Liver (tissue), 3 donors: ENCODE measurements around the gene NLRP11.

ENCODE experiments used
- FOXA1 ChIP-seq: IDR thresholded peaks from 2 replicates; pipeline ENCODE4 v1.6.1; 2016; ENCODE audit warnings: antibody characterized with exemption
- GABPA ChIP-seq, 2 donors: IDR thresholded peaks in 1 of 2; conservative IDR thresholded peaks in 1 of 2; 2 replicates each; pipeline ENCODE4 v1.6.1; 2016; ENCODE audit warnings: antibody characterized with exemption in 2 of 2, mild to moderate bottlenecking in 1 of 2, moderate library complexity in 1 of 2
- HNF4G ChIP-seq: IDR thresholded peaks from 2 replicates; pipeline ENCODE4 v1.6.1; 2016; ENCODE audit warnings: antibody characterized with exemption
- JUND ChIP-seq, 2 donors: IDR thresholded peaks; 2 replicates each; pipeline ENCODE4 v1.6.1; 2016; ENCODE audit warnings: antibody characterized with exemption in 2 of 2
- NR2F2 ChIP-seq: IDR thresholded peaks from 2 replicates; pipeline ENCODE4 v1.6.1; 2016; ENCODE audit warnings: antibody characterized with exemption
- RAD21 ChIP-seq, 2 donors: IDR thresholded peaks; 2 replicates each; pipeline ENCODE4 v1.6.1; 2016; ENCODE audit warnings: antibody characterized with exemption in 2 of 2, mild to moderate bottlenecking in 2 of 2
- REST ChIP-seq: IDR thresholded peaks from 2 replicates; pipeline ENCODE4 v1.6.1; 2016; ENCODE audit warnings: antibody characterized with exemption, mild to moderate bottlenecking
- SP1 ChIP-seq: IDR thresholded peaks from 2 replicates; pipeline ENCODE4 v1.6.1; 2018; ENCODE audit warnings: antibody characterized with exemption, mild to moderate bottlenecking
- TAF1 ChIP-seq: conservative IDR thresholded peaks from 2 replicates; pipeline ENCODE4 v1.6.1; 2016; ENCODE audit warnings: antibody characterized with exemption, mild to moderate bottlenecking
- YY1 ChIP-seq: IDR thresholded peaks from 2 replicates; pipeline ENCODE4 v1.6.1; 2016; ENCODE audit warnings: antibody characterized with exemption, mild to moderate bottlenecking
- TF ChIP-seq, protein P1 (sequence below): fragments of 150-350 bp; IDR thresholded peaks from 2 replicates; pipeline ENCODE4 v1.5.1; 2017; ENCODE audit warnings: improper control_type of control experiment, low read depth, low read length; ENCODE audit not compliant: missing input control
- TF ChIP-seq, protein P2 (sequence below): IDR thresholded peaks from 2 replicates; pipeline ENCODE4 v1.6.1; 2016; ENCODE audit warnings: antibody characterized with exemption
- TF ChIP-seq, protein P3 (sequence below): IDR thresholded peaks from 2 replicates; pipeline ENCODE4 v1.6.1; 2016; ENCODE audit warnings: antibody characterized with exemption
- TF ChIP-seq, protein P4 (sequence below): IDR thresholded peaks from 2 replicates; pipeline ENCODE4 v1.6.1; 2016; ENCODE audit warnings: antibody characterized with exemption
- donor health status: healthy.
- donor health status: healthy.

DNA sequence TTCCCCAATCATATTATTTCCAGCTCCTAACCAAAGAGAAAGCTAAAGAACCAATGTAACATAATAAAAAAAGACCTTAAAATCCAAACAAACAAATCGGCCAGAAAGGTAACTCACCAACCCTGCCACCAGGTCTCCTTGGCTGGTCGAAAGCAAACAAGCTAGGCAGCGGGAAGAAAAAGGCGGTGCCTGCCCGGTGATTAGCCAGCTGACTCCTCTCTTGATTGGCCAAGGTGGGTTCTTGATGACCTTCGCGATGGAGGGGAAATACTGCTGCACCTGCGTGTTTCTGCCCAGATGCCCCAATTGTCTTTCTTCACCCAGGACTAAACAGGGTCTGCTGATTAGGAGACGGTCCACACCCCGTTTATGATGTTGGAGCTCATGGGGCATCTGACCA, at the start of gene NLRP11:
- TF ChIP-seq REST (no peak), JUND (IDR thresholded peaks at IDR 0.05) (no peak), HNF4G (no peak), YY1 (no peak), TAF1 (no peak), GABPA (IDR thresholded peaks at IDR 0.05 in 1 of 2, conservative IDR thresholded peaks at IDR 0.05 in 1 of 2) (no peak), FOXA1 (no peak), RAD21 (IDR thresholded peaks at IDR 0.05) (no peak), NR2F2 (no peak), SP1 (no peak)
- TF ChIP-seq, protein P1, sequence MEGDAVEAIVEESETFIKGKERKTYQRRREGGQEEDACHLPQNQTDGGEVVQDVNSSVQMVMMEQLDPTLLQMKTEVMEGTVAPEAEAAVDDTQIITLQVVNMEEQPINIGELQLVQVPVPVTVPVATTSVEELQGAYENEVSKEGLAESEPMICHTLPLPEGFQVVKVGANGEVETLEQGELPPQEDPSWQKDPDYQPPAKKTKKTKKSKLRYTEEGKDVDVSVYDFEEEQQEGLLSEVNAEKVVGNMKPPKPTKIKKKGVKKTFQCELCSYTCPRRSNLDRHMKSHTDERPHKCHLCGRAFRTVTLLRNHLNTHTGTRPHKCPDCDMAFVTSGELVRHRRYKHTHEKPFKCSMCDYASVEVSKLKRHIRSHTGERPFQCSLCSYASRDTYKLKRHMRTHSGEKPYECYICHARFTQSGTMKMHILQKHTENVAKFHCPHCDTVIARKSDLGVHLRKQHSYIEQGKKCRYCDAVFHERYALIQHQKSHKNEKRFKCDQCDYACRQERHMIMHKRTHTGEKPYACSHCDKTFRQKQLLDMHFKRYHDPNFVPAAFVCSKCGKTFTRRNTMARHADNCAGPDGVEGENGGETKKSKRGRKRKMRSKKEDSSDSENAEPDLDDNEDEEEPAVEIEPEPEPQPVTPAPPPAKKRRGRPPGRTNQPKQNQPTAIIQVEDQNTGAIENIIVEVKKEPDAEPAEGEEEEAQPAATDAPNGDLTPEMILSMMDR: no peak
- TF ChIP-seq, protein P2, sequence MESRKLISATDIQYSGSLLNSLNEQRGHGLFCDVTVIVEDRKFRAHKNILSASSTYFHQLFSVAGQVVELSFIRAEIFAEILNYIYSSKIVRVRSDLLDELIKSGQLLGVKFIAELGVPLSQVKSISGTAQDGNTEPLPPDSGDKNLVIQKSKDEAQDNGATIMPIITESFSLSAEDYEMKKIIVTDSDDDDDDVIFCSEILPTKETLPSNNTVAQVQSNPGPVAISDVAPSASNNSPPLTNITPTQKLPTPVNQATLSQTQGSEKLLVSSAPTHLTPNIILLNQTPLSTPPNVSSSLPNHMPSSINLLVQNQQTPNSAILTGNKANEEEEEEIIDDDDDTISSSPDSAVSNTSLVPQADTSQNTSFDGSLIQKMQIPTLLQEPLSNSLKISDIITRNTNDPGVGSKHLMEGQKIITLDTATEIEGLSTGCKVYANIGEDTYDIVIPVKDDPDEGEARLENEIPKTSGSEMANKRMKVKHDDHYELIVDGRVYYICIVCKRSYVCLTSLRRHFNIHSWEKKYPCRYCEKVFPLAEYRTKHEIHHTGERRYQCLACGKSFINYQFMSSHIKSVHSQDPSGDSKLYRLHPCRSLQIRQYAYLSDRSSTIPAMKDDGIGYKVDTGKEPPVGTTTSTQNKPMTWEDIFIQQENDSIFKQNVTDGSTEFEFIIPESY: no peak
- TF ChIP-seq, protein P3, sequence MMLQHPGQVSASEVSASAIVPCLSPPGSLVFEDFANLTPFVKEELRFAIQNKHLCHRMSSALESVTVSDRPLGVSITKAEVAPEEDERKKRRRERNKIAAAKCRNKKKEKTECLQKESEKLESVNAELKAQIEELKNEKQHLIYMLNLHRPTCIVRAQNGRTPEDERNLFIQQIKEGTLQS: no peak
- TF ChIP-seq, protein P4, sequence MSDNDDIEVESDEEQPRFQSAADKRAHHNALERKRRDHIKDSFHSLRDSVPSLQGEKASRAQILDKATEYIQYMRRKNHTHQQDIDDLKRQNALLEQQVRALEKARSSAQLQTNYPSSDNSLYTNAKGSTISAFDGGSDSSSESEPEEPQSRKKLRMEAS: no peak
